ENCODE data around the gene LGALS8. TPM values are rescaled to one million over a fixed set of nuclear protein-coding genes. Genes with fewer than 3 reads are reported as not detected.

The LGALS8 gene
- total RNA-seq, 4 donors from 2014 or later = 45.7 to 112 (median 61.5) TPM

DNA sequence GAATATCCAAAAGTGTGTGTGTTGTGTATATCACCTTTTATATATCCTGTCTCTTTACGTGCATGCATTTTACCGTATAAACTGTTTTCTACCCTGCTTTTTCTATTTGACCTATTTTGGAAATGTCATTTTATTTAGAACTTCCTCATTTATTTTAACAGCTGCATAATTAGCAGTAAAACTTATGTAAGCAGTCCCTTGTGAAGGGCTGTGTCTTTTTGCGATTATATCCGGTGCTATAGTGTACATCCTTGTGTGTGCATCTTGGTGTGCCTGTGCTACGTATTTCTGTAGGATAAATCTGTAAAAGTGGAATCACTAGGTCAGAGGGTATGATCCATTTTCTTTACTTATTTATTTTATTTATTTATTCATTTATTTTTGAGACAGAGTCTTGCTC lies 7.2 kb downstream of the LGALS8 start:
- H3K4me1 ChIP-seq = no peaks in the 10 kb centered on the region
- H3K4me3 ChIP-seq = no peak overlapping the region
- no peaks in the 10 kb centered on the region for H3K27me3 ChIP-seq
- intact Hi-C loops (cut with DNase I; ENCODE audit: low total_unique reads) = no loop called here
- H3K36me3 ChIP-seq = no peaks in the 10 kb centered on the region
- H3K27ac ChIP-seq = no peak overlapping the region
- TF ChIP-seq CTCF (IDR thresholded peaks at IDR 0.05) = no peak
- no peak for TF ChIP-seq POLR2A (IDR thresholded peaks at IDR 0.05)
- no peaks in the 10 kb centered on the region for H3K9me3 ChIP-seq
- no peak for DNase-seq

GRCh38 chr1:236532850-236533249 lies 9.1 kb downstream of the LGALS8 start:
- Histone ChIP-seq H3K27me3 (no peaks in the 10 kb centered on the region), H3K36me3 (no peaks in the 10 kb centered on the region), H3K27ac (no peak overlapping the region), H3K4me1 (no peaks in the 10 kb centered on the region), H3K4me3 (no peak overlapping the region), H3K9me3 (no peaks in the 10 kb centered on the region)
- intact Hi-C loops (cut with DNase I; ENCODE audit: low total_unique reads) = no loop called here
- TF ChIP-seq CTCF (IDR thresholded peaks at IDR 0.05) (no peak), POLR2A (IDR thresholded peaks at IDR 0.05) (no peak)
- DNase-seq = no peak

- DNase-seq = no peak
- TF ChIP-seq CTCF (IDR thresholded peaks at IDR 0.05) (no peak), POLR2A (IDR thresholded peaks at IDR 0.05) (no peak)
- Histone ChIP-seq H3K4me3 (no peak overlapping the region), H3K36me3 (no peaks in the 10 kb centered on the region), H3K4me1 (no peaks in the 10 kb centered on the region), H3K9me3 (no peaks in the 10 kb centered on the region), H3K27ac (no peak overlapping the region), H3K27me3 (no peaks in the 10 kb centered on the region)
- intact Hi-C loops (cut with DNase I; ENCODE audit: low total_unique reads) = no loop called here
Observed at GRCh38 chr1:236534151-236534651, 10.4 kb downstream of the LGALS8 start.

GRCh38 chr1:236535190-236535589 lies 11.4 kb downstream of the LGALS8 start:
- DNase-seq = no peak
- H3K4me1 ChIP-seq = no peaks in the 10 kb centered on the region
- H3K27me3 ChIP-seq = no peaks in the 10 kb centered on the region
- H3K36me3 ChIP-seq = no peaks in the 10 kb centered on the region
- intact Hi-C loops (cut with DNase I; ENCODE audit: low total_unique reads) = no loop called here
- H3K27ac ChIP-seq = no peak overlapping the region
- TF ChIP-seq POLR2A (IDR thresholded peaks at IDR 0.05) (no peak), CTCF (IDR thresholded peaks at IDR 0.05) (no peak)
- H3K4me3 ChIP-seq = no peak overlapping the region
- H3K9me3 ChIP-seq = no peaks in the 10 kb centered on the region

DNA sequence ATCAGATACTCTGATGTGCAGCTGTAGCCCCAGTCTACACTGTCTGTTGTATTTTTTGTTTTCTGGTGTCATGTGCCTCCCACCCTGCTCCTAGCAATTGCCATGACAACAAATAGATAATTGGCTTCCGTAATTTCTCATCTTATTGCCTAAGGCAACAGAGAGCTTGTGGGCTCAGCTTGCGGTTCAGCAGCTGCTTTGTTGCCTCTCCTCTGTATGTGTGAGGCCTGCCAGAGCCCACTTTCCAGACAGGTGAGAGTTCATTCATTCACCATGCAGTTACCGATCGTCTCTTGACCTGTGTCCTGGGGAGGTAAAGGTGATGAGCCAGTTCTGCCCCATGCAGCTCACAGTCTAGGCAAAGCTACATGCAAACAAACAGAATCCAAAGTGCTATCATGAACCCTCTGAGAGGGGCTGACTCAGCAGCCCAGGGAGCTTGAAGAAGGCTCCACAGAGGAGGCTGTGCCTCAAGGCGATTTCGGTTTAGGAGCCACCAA lies 11.9 kb downstream of the LGALS8 start:
- DNase-seq = no peak
- intact Hi-C loops (cut with DNase I; ENCODE audit: low total_unique reads) = no loop called here
- TF ChIP-seq CTCF (IDR thresholded peaks at IDR 0.05) (no peak), POLR2A (IDR thresholded peaks at IDR 0.05) (no peak)
- Histone ChIP-seq H3K27me3 (no peaks in the 10 kb centered on the region), H3K9me3 (no peaks in the 10 kb centered on the region), H3K4me3 (no peak overlapping the region), H3K27ac (no peak overlapping the region), H3K36me3 (no peaks in the 10 kb centered on the region), H3K4me1 (no peaks in the 10 kb centered on the region)
